CD4-positive, alpha-beta T cell treated with Interleukin-4 for 4 hours (primary cell): ENCODE data around the gene ZGPAT.
"Not testable (repeated sequence)": the region's sequence is repeated elsewhere in the genome, so short reads cannot be mapped to it uniquely, and the experiment has no call there.

Source experiments
- DNase-seq: peaks from one replicate; pipeline ENCODE4 v3.0.0-alpha.2; 2020

The ZGPAT gene

DNA sequence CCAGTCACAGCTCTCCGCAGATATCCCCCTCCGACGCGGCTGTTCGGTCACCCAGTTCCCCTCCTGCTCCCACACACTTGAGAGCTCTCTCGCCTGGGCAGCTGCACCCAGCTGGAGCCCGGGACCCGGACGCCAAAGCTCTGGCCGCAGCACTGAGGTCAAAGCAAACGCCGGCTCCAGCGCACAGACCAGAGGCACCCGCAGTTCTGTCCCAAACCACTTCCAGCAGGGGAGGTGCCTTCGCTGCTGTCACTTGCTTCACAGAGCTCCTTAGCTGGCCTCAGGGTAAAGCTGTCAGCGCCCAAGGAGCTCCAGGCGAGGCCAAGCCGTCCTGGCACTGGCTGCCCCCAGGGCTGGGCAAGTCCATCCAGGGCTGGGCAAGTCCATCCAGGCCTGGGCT is 59.6 kb downstream of the ZGPAT start:
- DNase-seq = no peak

DNA sequence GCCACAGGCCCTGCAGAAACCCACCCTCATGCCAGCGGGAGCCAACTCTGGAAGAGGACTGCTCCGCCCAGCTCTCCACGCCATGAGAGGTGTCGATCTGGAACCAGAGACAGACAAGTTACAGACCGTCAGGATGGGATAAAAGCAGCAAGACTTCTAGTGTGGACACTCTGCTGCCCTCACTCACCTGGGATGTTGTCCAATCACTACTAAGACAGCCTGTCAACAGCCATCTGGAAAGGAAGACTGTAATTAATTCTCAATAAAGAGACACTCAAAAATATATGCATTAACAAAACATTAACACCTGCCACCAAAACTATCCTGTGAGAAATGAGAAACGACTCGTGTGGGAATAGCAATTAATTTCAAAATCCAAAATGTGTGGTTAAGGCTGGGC is 60.0 kb downstream of the ZGPAT start:
- DNase-seq = no peak

DNA sequence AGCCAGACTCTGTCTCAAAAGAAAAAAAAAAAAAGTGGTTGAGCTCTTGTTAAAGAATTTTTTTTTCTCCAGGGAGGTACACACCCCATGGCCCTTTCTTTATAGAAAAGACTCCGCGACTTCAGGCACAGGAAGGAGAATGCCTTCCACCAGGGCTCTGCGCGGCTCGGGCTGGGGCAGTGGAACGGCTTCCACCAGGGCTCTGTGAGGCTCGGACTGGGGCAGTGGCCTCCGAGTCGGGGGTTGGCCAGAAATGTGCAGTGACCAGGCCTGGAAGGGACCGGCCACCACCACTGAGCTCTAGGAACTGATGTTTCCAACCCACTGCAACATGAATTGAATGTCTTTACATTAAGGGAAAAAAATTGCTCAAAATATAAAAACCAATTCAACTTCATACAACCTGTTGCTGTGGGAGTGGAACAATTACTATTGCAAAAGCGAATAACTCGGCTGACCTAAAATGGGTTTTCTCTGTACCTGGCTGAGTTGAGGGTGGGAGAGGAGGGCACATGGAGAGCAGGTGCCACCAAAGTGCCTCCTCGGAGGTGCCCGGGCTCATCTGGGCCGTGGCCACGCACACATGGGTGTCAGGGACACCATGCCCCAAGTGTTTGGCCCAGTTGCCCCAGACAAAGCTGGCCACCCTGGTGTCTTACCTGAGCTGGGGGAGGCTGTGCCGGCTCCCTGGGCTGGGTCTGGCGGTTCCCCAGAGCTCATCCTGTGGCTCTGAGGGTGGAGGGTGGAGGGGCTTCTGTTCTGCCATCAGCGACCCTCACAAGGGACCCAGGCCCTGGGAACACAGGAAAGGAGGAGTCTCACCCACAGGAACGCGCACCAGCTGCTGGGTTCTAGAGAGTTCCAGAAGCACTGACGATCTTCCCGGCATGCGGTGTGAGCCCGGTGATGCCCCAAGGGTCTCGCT is 61.0 kb downstream of the ZGPAT start:
- no peak for DNase-seq

DNA sequence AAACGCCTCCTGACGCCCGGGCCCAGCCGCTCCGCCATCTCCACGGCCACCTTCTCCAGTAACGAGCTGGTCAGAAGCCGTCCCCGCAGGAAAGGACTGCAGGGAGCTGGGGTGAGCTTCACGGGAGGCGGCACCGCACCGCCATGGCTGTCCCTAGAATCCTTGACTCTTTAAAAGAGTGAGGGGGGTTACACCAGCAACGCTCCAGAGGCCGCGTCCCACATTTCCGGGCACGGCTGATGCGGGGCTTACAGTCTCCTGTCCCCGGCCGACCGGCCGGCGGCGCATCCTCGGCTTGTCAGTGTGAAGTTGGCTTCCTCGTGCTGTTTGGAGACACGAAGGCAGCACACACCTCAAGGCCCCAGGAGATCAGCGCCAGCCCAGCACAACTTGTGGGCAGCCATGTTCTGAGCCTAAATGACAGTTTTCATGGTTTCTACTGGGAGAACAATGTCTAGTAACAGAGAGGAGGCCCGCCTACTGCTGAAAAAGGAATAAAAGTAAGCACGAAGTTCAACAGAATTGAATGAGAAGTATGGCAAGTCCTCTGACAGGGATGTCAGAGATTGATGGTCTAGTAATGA is 62.1 kb downstream of the ZGPAT start:
- no peak for DNase-seq

DNA sequence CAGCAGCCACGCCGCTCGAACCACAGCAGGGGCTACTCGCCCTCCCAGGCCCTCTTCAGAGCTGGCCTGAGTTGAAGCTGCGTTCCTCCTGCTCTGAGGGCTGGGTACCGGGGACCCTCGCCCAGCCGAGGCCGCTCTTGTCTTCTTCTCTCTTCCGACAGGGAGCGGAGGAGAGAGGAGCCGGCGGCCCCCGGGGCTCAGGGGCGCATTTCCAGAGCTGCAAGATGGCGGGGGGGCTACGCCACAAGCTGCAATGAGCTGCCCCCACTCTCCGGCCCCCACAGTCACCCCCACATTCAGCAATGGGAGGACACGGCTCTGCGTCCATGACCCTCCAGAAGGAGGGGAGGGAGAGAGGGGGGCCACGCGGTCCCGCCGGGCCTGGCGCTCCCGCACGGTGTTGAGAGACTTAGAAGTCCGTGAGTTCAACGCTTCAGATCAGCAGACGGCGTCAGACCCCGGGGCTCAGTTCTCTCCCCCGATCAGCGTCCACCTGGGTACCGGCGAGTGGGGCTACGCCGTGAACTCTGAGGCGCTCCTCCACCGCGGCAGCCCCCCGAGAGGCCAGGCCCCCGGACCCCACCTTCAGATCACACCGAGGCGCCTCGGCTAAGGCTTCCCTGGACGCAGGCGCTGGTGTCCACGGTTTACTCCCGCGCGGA is 63.3 kb downstream of the ZGPAT start:
- DNase-seq = no peak

DNA sequence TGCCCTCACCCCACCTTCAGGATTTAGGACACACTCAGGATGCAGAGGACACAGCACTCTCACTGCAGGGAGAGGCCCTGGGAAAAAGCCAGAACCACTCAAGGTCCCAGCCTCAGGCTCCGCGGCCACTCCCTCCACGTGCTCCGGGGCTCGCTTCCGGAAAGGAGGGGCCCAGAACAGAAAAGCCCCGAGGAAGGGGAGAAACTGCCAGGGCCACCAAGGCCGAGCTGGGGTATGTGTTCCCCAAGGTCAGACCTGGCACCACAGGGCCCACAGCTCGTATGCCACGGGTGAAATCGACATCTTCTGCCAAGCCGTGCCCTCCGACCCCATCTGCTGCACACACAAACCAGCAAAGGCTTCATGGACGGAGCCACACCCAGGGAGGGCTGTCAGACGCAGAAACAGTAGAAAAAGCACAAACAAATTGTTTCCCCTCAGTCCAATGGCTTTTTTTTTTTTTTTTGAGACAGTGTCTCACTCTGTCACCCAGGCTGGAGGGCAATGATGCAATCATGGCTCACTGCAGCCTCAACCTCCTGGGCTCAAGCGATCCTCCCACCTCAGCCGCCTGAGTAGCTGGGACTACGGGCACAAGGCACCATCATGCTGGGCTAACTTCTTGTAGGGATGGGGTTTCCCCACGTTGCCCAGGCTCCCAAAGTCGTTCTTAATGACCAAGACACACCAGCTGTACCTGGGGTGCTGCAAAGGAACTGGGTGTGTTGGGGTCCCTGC is 65.1 kb downstream of the ZGPAT start:
- DNase-seq = no peak

DNA sequence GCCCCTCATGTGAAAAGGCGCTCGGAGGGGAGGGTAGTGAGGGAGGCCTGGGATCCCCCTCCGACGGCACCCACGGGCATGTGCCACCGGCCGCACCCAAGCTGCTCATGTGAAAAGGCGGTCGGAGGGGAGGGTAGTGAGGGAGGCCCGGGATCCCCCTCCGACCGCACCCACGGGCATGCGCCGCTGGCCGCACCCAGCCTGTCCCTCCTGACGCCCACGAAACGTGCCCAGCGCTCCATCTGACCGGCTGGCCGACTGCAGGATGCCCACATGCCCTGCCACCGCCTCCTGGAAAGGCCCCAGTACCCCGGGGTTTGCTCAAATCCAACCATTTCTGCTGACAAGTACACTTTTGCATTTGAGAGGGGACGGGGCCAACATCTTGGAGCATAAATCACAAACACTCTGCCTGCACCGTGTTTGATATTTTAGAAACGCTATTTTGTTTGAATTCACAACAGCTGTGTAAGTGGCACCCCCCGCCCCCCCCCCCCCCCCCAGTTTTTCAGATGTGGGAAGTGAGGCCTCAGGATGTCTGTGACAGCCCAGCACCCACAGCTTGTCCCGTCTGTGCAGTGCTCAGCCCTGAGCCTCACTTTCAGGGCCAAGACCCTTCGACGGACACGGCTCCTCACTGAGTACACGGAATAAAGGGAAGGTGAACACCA is 65.9 kb downstream of the ZGPAT start:
- DNase-seq = no peak

DNA sequence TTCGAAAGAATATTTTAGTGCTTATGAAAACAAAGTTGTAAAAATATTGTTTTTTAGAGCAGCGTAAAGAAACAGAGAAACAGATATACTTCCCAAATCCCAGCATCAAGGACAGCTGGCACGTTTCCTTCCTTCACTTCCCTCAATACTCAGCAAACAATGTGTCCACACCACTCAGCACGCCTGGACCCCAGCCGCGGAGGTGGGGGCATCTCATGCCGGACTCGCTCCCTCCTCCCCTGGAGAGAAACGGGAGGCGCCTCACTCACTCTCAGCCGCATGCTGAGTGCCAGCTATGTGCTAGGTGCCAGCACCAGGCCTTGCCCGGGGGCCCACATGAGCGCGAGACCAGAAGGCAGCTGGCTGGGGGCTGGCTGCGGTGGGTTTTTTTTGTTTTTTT is 66.5 kb downstream of the ZGPAT start:
- DNase-seq = no peak

DNA sequence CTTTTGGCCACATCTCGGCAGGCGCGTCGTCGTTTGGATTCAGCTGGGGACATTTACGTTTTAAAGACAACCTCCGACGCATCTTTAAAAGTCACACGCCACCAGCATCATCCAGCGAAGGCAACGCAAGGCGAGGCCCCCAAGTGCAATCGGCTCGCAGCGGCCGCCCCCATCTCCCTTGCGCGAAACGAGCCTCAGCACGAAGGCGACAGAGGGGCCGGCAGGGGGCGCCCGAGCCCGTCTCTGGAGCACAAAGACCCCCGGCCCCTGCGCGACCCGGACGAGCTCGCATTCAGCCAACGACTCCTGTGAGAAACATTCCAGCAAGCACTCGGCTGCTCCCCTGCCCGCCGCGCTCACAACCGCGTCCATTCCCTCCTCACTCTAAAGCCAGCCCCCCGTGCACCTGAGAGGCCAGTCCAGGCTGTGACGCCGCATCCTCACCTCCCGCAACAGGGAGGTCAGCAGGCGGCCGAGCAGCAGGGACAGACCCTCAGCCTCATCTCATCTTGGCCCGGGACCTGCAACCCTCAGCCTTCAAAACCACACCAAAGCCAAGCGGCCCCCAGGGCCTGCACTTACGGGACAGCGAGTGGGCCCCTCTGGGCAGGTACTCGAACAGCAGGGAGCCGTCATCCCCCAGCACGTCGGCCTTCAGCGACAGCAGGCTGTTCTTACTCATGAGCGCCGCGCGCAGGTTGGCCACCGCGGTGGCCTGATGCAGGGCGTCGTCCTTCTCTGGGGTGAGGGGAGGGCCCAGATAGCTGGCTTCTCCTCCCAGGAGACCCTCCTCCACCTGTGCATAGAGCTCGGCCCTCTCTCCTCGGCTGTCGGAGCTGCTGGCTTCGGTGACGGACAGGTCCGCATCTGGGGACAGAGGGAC is 67.5 kb downstream of the ZGPAT start:
- no peak for DNase-seq

DNA sequence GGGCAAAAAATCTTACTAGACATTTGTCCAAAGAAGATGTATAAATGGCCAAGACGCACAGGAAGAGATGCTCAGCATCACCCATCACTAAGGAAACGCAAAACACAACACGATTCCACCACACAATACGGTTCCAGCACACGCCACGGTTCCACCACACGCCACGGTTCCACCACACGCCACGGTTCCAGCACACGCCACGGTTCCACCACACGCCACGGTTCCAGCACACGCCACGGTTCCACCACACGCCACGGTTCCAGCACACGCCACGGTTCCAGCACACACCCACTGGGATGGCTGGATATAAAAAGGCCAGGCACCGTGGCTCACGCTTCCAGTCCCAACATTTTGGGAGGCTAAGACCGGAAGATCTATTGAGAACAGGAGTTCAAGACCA is 69.0 kb downstream of the ZGPAT start:
- not testable (repeated sequence) for DNase-seq

DNA sequence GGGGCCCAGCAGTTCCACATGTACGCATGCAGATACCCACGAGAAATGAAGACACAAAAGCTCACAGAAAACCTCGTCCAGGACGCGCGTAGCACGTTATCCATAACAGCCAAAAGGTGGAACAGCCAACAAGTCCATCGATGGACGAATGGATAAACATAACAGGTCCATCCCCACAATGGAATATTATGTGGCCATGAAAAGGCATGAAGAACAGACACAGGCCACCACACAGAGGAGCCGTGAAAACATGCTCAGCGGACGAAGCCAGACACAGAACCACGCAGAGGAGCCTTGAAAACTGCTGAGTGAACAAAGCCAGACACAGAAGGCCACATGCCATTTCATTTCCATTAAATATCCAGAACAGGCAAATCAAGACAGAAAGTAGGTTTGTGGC is 69.8 kb downstream of the ZGPAT start:
- DNase-seq = no peak

DNA sequence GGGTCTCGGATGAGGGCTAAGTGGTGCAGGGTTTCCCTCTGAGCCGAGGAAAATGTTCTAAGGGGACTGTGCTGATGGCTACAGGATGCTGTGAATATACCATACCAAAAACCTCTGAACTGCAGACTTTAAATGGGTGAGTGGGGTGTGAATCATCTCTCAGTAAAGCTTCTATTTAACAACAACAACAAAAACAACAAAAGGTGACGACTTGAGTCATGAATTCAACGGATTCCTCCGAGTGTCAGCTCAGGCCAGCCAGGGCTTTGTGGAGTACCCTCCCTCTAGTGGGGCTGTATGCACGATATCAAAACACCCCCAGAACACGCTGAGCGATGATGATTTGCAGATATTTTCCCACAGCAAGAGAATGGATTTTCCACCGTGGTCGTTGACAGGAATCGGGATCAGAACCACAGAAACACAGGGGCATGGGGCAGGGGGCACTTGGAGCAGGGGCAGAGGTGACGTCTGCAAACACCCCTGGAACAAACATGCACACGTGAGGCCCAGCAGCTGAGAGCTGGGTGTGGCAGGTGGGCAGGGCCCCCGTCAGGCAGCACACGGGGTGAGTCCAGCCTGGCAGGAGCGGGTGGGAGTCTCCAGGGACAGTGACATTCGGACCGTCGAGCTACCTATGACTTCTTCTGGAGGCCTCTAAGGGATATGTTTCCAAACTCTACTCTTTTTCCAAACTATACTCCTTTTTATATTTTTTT is 70.4 kb downstream of the ZGPAT start:
- no peak for DNase-seq

DNA sequence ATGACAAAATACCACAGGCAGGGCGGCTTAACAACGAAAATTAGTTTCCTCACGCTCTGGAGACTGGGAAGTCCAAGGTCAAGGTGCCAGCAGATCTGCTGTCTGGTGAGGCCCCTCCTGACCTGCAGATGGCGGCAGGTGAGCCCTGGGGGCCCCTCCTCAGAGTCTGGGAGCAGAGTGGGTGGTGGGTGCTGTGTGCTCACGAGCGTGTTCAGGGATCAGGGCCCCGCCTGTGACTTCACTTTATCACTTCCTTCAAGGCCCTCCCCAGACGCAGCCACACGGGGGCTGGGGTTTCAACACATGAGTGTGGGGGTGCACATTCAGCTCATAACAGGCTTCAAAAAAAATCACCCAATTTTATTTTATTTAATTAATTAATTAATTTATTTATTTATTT is 71.0 kb downstream of the ZGPAT start:
- no peak for DNase-seq

DNA sequence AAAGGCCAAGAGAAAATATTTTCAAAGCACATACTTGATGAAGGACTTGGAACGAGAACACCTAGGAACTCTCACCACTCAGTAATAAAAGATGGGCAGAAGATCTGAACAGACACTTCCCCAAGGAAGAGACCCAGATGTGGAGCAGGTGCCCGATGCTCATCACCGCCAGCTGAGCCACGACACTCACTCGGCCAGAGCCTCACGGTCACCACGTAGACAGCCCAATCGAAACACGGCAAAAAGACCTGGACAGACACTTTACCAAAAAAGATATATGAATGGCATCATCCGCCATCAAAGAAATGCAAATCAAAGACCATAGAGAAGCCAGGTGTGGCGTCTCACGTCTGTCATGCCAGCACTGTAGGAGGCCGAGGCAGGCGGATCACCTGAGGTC is 73.3 kb downstream of the ZGPAT start:
- DNase-seq = no peak

DNA sequence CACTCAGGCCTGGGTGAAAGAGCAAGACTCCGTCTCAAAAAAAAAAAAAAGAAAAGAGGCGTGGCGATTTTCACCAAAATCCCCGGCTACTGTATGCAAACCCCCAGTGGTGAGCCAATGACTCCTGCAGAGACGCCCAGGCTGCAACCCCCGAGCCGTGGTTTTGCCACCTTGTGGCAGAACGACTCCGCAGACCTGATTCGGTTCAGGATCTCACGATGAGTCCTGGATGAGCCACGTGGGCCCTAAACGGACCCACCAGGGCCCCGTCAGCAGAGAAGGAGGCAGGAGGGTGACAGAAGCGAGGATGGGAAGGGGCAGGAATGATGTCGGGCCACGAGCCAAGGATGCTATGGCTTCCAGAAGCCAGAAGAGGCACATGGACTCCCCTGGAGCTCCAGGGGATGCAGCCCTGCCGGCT is 74.2 kb downstream of the ZGPAT start:
- peak; percentile 88 for DNase-seq

DNA sequence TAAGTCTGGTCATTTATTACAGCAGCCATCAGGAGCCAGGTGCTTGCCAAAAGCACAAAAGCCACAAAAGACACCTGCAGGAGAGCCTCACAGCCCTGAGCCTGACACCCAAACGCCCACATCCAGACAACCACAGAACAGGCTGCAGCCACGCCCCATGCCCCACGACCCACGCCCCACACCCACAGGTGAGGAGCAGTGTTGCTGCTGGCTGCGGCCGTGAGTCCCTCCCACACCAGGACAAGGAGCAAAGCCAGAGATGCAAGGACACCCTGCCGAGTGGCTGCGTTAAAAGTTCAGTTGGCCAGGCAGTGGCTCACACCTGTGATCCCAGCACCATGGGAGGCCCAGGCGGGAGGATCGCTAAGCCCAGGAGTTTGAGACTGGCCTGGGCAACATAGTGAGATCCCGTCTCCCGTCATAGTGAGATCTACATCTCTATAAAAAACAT is 74.7 kb downstream of the ZGPAT start:
- DNase-seq = no peak

DNA sequence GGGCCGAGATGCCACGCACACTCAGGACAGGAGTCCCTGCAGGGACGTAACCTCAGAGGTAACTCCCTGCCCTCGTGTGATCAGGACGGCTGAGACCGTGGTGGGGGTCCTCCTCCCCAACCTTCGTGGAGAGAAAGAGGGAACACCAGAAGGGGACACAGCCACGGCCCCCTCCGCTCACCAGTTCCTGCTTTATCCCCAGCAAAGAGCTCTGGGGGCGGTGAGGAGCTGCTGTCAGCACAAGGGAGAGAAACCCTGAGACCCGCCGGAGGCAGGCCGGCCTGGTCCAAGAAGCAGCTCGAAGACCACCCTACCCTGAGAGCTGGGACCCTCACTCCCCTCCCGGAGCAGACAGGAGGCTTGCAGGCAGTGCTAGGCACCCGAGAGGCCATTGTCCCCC is 76.1 kb downstream of the ZGPAT start:
- DNase-seq = no peak

DNA sequence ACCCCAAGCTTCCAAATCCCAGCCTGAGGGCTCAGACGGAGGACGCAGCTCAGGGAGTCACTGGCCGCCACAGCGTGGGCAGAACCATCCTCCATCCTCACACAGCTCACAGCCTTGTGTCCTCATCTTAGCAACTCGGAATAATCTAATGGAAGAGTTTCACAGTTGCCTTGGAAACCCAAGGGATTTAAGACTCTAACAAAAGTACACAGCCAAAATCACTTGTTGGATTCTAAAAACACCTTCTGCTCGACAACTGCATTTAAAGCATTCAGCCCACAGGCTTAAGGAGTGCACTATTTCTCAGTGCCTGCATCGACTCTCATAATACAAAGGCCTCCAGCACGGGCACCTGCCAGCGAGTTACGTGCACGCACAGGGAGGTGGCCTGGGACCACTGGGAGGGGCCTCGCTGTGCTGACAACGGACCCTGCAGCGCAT is 77.9 kb downstream of the ZGPAT start:
- DNase-seq = no peak
